Spleen (tissue), 11 donors: ENCODE measurements around the gene LRRC37B. TPM values are rescaled to one million over a fixed set of nuclear protein-coding genes. Genes with fewer than 3 reads are reported as not detected.

Experiments
- DNase-seq: peaks from one replicate; pipeline ENCODE4 v3.0.0-alpha.2; 2020
- H3K27ac ChIP-seq, 8 donors: fragments of 200-600 bp; sonication (generic) in 7 of 8; 1 replicate in 4 of 8; 2 replicates in 4 of 8; pipeline versions ENCODE4 v1.5.0 to v1.8.0; 2016 to 2021; ENCODE audit warnings: inconsistent platforms in 4 of 8, mild to moderate bottlenecking in 4 of 8, moderate library complexity in 1 of 8
- H3K27me3 ChIP-seq, 7 donors: fragments of 200-600 bp; sonication (generic) in 6 of 7; replicated peaks in 1 of 7; 1 replicate in 4 of 7; 2 replicates in 3 of 7; pipeline versions ENCODE4 v1.5.0 to v1.8.0; 2016 to 2021; ENCODE audit warnings: inconsistent platforms in 3 of 7, mild to moderate bottlenecking in 1 of 7
- H3K36me3 ChIP-seq, 6 donors: fragments of 200-600 bp; sonication (generic) in 5 of 6; 1 replicate in 4 of 6; 2 replicates in 2 of 6; pipeline versions ENCODE4 v1.5.0 to v1.8.0; 2016 to 2021; ENCODE audit warnings: inconsistent platforms in 2 of 6
- H3K4me1 ChIP-seq, 6 donors: fragments of 200-600 bp; sonication (generic) in 5 of 6; 1 replicate in 3 of 6; 2 replicates in 3 of 6; pipeline versions ENCODE4 v1.5.0 to v1.8.0; 2016 to 2021; ENCODE audit warnings: inconsistent platforms in 3 of 6
- H3K4me3 ChIP-seq, 8 donors: fragments of 200-600 bp; sonication (generic) in 7 of 8; 1 replicate in 4 of 8; 2 replicates in 4 of 8; pipeline versions ENCODE4 v1.5.0 to v1.8.0; 2016 to 2021; ENCODE audit warnings: inconsistent platforms in 4 of 8, mild to moderate bottlenecking in 4 of 8, moderate library complexity in 2 of 8
- H3K9me3 ChIP-seq, 8 donors: fragments of 200-600 bp; sonication (generic) in 7 of 8; 1 replicate in 4 of 8; 2 replicates in 4 of 8; pipeline versions ENCODE4 v1.5.0 to v1.8.0; 2016 to 2021; ENCODE audit warnings: inconsistent platforms in 4 of 8
- CTCF ChIP-seq, 11 experiments: fragments of 200-600 bp in 7 of 11; fragments of 450-650 bp in 4 of 11; sonication (generic) in 4 of 11; IDR thresholded peaks in 8 of 11; conservative IDR thresholded peaks in 3 of 11; 1 replicate in 7 of 11; 2 replicates in 4 of 11; pipeline versions ENCODE4 v1.4.0 to v1.8.0; 2016 to 2021; ENCODE audit warnings: antibody characterized with exemption in 11 of 11, inconsistent platforms in 4 of 11, mild to moderate bottlenecking in 1 of 11
- POLR2A ChIP-seq, 3 donors: fragments of 450-650 bp; IDR thresholded peaks; one replicate each; pipeline ENCODE4 v1.5.1; 2017; ENCODE audit warnings: antibody characterized with exemption in 3 of 3, mild to moderate bottlenecking in 1 of 3
- POLR2AphosphoS5 ChIP-seq, 3 donors: sonication (generic); formaldehyde crosslinking; IDR thresholded peaks; one replicate each; pipeline ENCODE4 v1.5.1; 2017; ENCODE audit warnings: antibody characterized with exemption in 3 of 3
- WGBS, 5 donors: extraction: QIAGEN DNeasy Blood & Tissue Kit in 3 of 5; methylation state at CpG; one replicate each; pipeline versions ENCODE4 v1.1.5 to v1.1.7; 2013 to 2018; 5-methylcytosine and 5-hydroxymethylcytosine counted together
- intact Hi-C: fragments of 100-400 bp; cut with DNase I; formaldehyde crosslinking; loops from one replicate; pipeline ENCODE4 v1.15.0; 2023; ENCODE audit warnings: low total_unique reads
- polyA plus RNA-seq, 3 donors: library from polyadenylated mRNA; stranded (reverse); fragments of 200-250 nt; gene quantifications; one replicate each; pipeline ENCODE4 v1.2.1, GENCODE V29; 2013
- total RNA-seq, 7 donors: library from RNA; depleted of rRNA in 3 of 7; stranded (reverse); fragments of >200 nt in 3 of 7; fragmentation: NEBNext Ultra II Directional in 4 of 7; extraction: Animal tissue kit (Norgen Biotek cat#: 25700) in 4 of 7; gene quantifications; one replicate each; pipeline versions ENCODE4 v1.1.0 to v1.2.1, GENCODE V29; 2016 to 2021
- donor health status: healthy with polysubstance abuse.
- donor health status: DM: no; HTN: no; CAD: no; lungs with moderate emphysema.
- donor health status: DM: no; HTN: no; CAD: no.
- donor health status: Bipolar disorder and iron deficiency.
- donor health status: healthy.
- donor health status: DM: no; HTN: no; CAD: no.
- donor health status: DM: yes; HTN: yes; CAD: no.

LRRC37B gene
- total and polyA plus RNA-seq, 10 donors = 10.7 to 53.1 (median 22.9) TPM

GRCh38 chr17:32015245-32016013 lies 8.2 kb downstream of the LRRC37B start:
- Histone ChIP-seq H3K9me3 (no peaks in the 10 kb centered on the region), H3K4me3 (no peak overlapping the region), H3K36me3 (peaks cover 0 to 34% (median 4%) of the 10 kb centered on the region in 6 donors), H3K27ac (peak overlapping the region in 3 of 8 donors; percentile 18 to 43 (median 19)), H3K4me1 (peaks cover 0 to 76% (median 18%) of the 10 kb centered on the region in 6 donors), H3K27me3 (no peaks in the 10 kb centered on the region)
- WGBS, 5 donors = 83 to 91% (median 86%) methylated on average over 9 of the region's 9 CpGs
- intact Hi-C loops = no loop called here
- DNase-seq = peak; percentile 18
- TF ChIP-seq CTCF (IDR thresholded peaks at IDR 0.05 in 8 of 11, conservative IDR thresholded peaks at IDR 0.05 in 3 of 11) (no peak), POLR2A (IDR thresholded peaks at IDR 0.05) (no peak), POLR2AphosphoS5 (IDR thresholded peaks at IDR 0.05) (no peak)

- intact Hi-C loops = no loop called here
- DNase-seq = no peak
Measured at GRCh38 chr17:32016231-32016630, 9.0 kb downstream of the LRRC37B start.

DNA sequence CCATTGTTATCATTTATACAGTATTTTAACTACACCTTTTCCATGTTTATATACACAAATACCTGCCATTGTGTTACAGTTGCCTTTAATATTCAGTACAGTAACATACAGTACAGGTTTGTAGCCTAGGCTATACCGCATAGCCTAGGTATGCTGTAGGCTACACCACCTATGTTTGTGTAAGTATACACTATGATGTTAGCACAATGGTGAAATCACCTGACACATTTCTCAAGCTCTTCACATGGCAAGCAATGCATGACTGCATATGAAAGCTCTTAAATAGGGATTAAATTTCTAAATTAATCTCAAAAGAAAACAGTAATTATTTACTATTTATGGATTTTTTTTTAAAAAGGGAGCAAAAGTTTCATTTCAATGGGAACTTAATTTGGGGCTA lies 12.0 kb downstream of the LRRC37B start:
- Histone ChIP-seq H3K4me1 (peaks cover 0 to 38% (median 6%) of the 10 kb centered on the region in 6 donors), H3K27ac (no peak overlapping the region), H3K36me3 (peaks cover 0 to 63% (median 17%) of the 10 kb centered on the region in 6 donors), H3K9me3 (no peaks in the 10 kb centered on the region), H3K27me3 (no peaks in the 10 kb centered on the region), H3K4me3 (no peak overlapping the region)
- TF ChIP-seq CTCF (IDR thresholded peaks at IDR 0.05 in 8 of 11, conservative IDR thresholded peaks at IDR 0.05 in 3 of 11) (no peak), POLR2AphosphoS5 (IDR thresholded peaks at IDR 0.05) (no peak), POLR2A (IDR thresholded peaks at IDR 0.05) (no peak)
- 76 to 100% (median 84%) methylated on average over 1 of the region's 1 CpG for WGBS, 5 donors
- no peak for DNase-seq
- intact Hi-C loops = no loop called here

More at GRCh38 chr17:32016231-32016630, 9.0 kb downstream of the LRRC37B start:
- Histone ChIP-seq H3K4me3 (no peak overlapping the region), H3K27me3 (no peaks in the 10 kb centered on the region), H3K36me3 (peaks cover 0 to 42% (median 9%) of the 10 kb centered on the region in 6 donors), H3K27ac (peak overlapping the region in 3 of 8 donors; percentile 18 to 43 (median 19)), H3K4me1 (peaks cover 0 to 68% (median 16%) of the 10 kb centered on the region in 6 donors), H3K9me3 (no peaks in the 10 kb centered on the region)
- 38 to 68% (median 50%) methylated on average over 7 of the region's 7 CpGs for WGBS, 5 donors
- TF ChIP-seq CTCF (IDR thresholded peaks at IDR 0.05 in 8 of 11, conservative IDR thresholded peaks at IDR 0.05 in 3 of 11) (no peak), POLR2A (IDR thresholded peaks at IDR 0.05) (no peak), POLR2AphosphoS5 (IDR thresholded peaks at IDR 0.05) (no peak)

GRCh38 chr17:32020943-32021614 lies 13.9 kb downstream of the LRRC37B start:
- WGBS, 5 donors = 92 to 95% (median 94%) methylated on average over 14 to 16 of the region's 16 CpGs
- Histone ChIP-seq H3K4me3 (no peak overlapping the region), H3K9me3 (no peaks in the 10 kb centered on the region), H3K4me1 (peaks cover 0 to 20% (median 2%) of the 10 kb centered on the region in 6 donors), H3K27me3 (no peaks in the 10 kb centered on the region), H3K36me3 (peaks cover 0 to 69% (median 19%) of the 10 kb centered on the region in 6 donors), H3K27ac (no peak overlapping the region)
- no peak for DNase-seq
- no peak for TF ChIP-seq CTCF (IDR thresholded peaks at IDR 0.05 in 8 of 11, conservative IDR thresholded peaks at IDR 0.05 in 3 of 11)
- TF ChIP-seq POLR2A (IDR thresholded peaks at IDR 0.05) = no peak
- no peak for TF ChIP-seq POLR2AphosphoS5 (IDR thresholded peaks at IDR 0.05)
- intact Hi-C loops = no loop called here
